NCI-H2107 (cell line): ENCODE measurements around the gene CSF2RB.

Source experiments
- DNase-seq: peaks from one replicate; lab custom pipeline; 2025; lab: John Stamatoyannopoulos, UW

CSF2RB gene

GRCh38 chr22:36936362-36937116 is 23.1 kb downstream of the CSF2RB start:
- no peak for DNase-seq

- DNase-seq, result no peak
Measured at GRCh38 chr22:36937319-36938027, 24.0 kb downstream of the CSF2RB start.

GRCh38 chr22:36938028-36938425 is 24.6 kb downstream of the CSF2RB start:
- no peak for DNase-seq

- DNase-seq, result no peak
Measured at GRCh38 chr22:36938886-36939285, 25.5 kb downstream of the CSF2RB start.

GRCh38 chr22:36940676-36941075 is 27.2 kb downstream of the CSF2RB start:
- DNase-seq, result no peak

GRCh38 chr22:36942556-36942955 is 29.1 kb downstream of the CSF2RB start:
- DNase-seq, result no peak

- no peak for DNase-seq
Measured at GRCh38 chr22:36946421-36947158, 33.2 kb downstream of the CSF2RB start.

GRCh38 chr22:36948273-36949225 is 35.1 kb downstream of the CSF2RB start:
- no peak for DNase-seq

GRCh38 chr22:36950797-36951590 is 37.6 kb downstream of the CSF2RB start:
- DNase-seq, result no peak

GRCh38 chr22:36951746-36952145 is 38.3 kb downstream of the CSF2RB start:
- DNase-seq, result no peak

GRCh38 chr22:36953239-36954080 is 40.0 kb downstream of the CSF2RB start:
- DNase-seq, result no peak

- DNase-seq, result no peak
Measured at GRCh38 chr22:36954251-36955014, 41.0 kb downstream of the CSF2RB start.

- no peak for DNase-seq
Measured at GRCh38 chr22:36955691-36956090, 42.3 kb downstream of the CSF2RB start.

- no peak for DNase-seq
Measured at GRCh38 chr22:36958366-36958765, 44.9 kb downstream of the CSF2RB start.

- no peak for DNase-seq
Measured at GRCh38 chr22:36961626-36962025, 48.2 kb downstream of the CSF2RB start.

GRCh38 chr22:36963302-36963701 is 49.9 kb downstream of the CSF2RB start:
- DNase-seq, result no peak

- no peak for DNase-seq
Measured at GRCh38 chr22:36964106-36964505, 50.7 kb downstream of the CSF2RB start.

- DNase-seq, result no peak
Measured at GRCh38 chr22:36965696-36966095, 52.3 kb downstream of the CSF2RB start.

- DNase-seq, result no peak
Measured at GRCh38 chr22:36966851-36967540, 53.6 kb downstream of the CSF2RB start.
